Chondrocyte (in vitro differentiated cells): Measurements from ENCODE around the gene TBC1D7. TPM values are rescaled to one million over a fixed set of nuclear protein-coding genes. Genes with fewer than 3 reads are reported as not detected.

Experiments
- DNase-seq: peaks from one replicate; pipeline ENCODE4 v3.0.0; 2021; ENCODE audit warnings: mixed read lengths, low spot score
- H3K27ac Mint-ChIP-seq: one replicate; pipeline ENCODE4 v1.8.0; 2021; ENCODE audit warnings: mild to moderate bottlenecking, moderate library complexity, mixed read lengths; ENCODE audit not compliant: unreplicated experiment
- H3K27me3 Mint-ChIP-seq: 2 replicates; pipeline ENCODE4 v1.8.0; 2021; ENCODE audit warnings: low read depth, mixed read lengths
- H3K36me3 Mint-ChIP-seq: 2 replicates; pipeline ENCODE4 v1.8.0; 2021; ENCODE audit warnings: low read depth, mixed read lengths
- H3K4me1 Mint-ChIP-seq: 2 replicates; pipeline ENCODE4 v1.8.0; 2021; ENCODE audit warnings: low read depth, mild to moderate bottlenecking, mixed read lengths
- H3K4me3 Mint-ChIP-seq: one replicate; pipeline ENCODE4 v1.8.0; 2021; ENCODE audit warnings: mild to moderate bottlenecking, moderate library complexity, mixed read lengths; ENCODE audit not compliant: unreplicated experiment
- H3K9me3 Mint-ChIP-seq: 2 replicates; pipeline ENCODE4 v1.8.0; 2021; ENCODE audit warnings: low read depth, mixed read lengths
- CTCF ChIP-seq: fragments of 200-600 bp; sonication (generic); IDR thresholded peaks from 2 replicates; pipeline ENCODE4 v1.5.0; 2021; ENCODE audit warnings: antibody characterized with exemption, mild to moderate bottlenecking, moderate library complexity
- total RNA-seq: library from RNA; stranded (reverse); gene quantifications from 3 replicates; pipeline ENCODE4 v1.2.1, GENCODE V29; 2021

Gene TBC1D7
- total RNA-seq, 1 donor from 2014 or later, result 19.4 TPM

- Mint-ChIP-seq H3K9me3 (no peaks in the 10 kb centered on the region), H3K4me1 (peaks cover 2% of the 10 kb centered on the region), H3K27ac (no peak overlapping the region), H3K36me3 (no peaks in the 10 kb centered on the region), H3K27me3 (no peaks in the 10 kb centered on the region), H3K4me3 (no peak overlapping the region)
- no peak for TF ChIP-seq CTCF
- DNase-seq, result no peak
Observed at GRCh38 chr6:13274707-13275434, 53.5 kb downstream of the TBC1D7 start.

- peaks cover 9% of the 10 kb centered on the region for H3K4me1 Mint-ChIP-seq
Observed at GRCh38 chr6:13273931-13274706, 54.2 kb downstream of the TBC1D7 start.

GRCh38 chr6:13273202-13273930, 55.0 kb downstream of the TBC1D7 start:
- no peak for DNase-seq
- Mint-ChIP-seq H3K27ac (no peak overlapping the region), H3K4me3 (no peak overlapping the region)

More at GRCh38 chr6:13273931-13274706, 54.2 kb downstream of the TBC1D7 start:
- H3K36me3 Mint-ChIP-seq, result no peaks in the 10 kb centered on the region
- no peak overlapping the region for H3K27ac Mint-ChIP-seq
- TF ChIP-seq CTCF, result no peak
- no peaks in the 10 kb centered on the region for H3K9me3 Mint-ChIP-seq
- no peaks in the 10 kb centered on the region for H3K27me3 Mint-ChIP-seq
- DNase-seq, result no peak
- no peak overlapping the region for H3K4me3 Mint-ChIP-seq

GRCh38 chr6:13272131-13273046, 55.9 kb downstream of the TBC1D7 start:
- H3K4me3 Mint-ChIP-seq, result no peak overlapping the region

More at GRCh38 chr6:13273202-13273930, 55.0 kb downstream of the TBC1D7 start:
- Mint-ChIP-seq H3K36me3 (no peaks in the 10 kb centered on the region), H3K27me3 (no peaks in the 10 kb centered on the region), H3K4me1 (peaks cover 14% of the 10 kb centered on the region), H3K9me3 (no peaks in the 10 kb centered on the region)
- TF ChIP-seq CTCF, result no peak

More at GRCh38 chr6:13272131-13273046, 55.9 kb downstream of the TBC1D7 start:
- Mint-ChIP-seq H3K4me1 (peaks cover 14% of the 10 kb centered on the region), H3K27me3 (no peaks in the 10 kb centered on the region), H3K9me3 (no peaks in the 10 kb centered on the region), H3K36me3 (no peaks in the 10 kb centered on the region), H3K27ac (no peak overlapping the region)
- no peak for TF ChIP-seq CTCF
- no peak for DNase-seq
